ENCODE measurements around the gene ATP10A.

- TF ChIP-seq EZH2 (IDR thresholded peaks at IDR 0.05; ENCODE audit: borderline replicate concordance) (no peak), EZH2phosphoT487 (IDR thresholded peaks at IDR 0.05; ENCODE audit: low read depth, severe bottlenecking, unreplicated experiment) (no peak), CTCF (IDR thresholded peaks at IDR 0.05; ENCODE audit: poor library complexity) (no peak)
These were observed 2.0 kb downstream of the ATP10A start for GRCh38 chr15:25860885-25861866.
